ENCODE data around the gene CCDC91.

CCDC91 gene

DNA sequence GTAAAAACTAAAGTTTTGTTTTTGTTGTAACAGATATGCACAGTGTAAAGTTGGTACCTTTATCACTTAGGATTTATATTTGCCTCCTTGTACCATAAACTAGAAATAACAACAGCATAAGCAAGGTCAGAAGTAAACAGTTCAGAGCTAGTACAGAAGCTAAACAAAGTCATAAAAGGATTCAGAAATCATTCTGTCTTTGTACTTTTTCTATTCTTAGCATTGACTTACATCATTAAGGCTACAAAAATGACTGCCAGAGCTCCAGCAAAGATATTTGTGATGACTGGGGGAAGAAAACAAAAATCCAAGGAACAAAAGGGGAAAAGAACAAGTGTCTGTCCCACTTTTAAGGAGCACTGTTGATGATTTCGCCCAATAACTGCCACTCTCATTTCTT, 347.2 kb downstream of the CCDC91 start:
- no peak for DNase-seq (ENCODE audit: low spot score)

DNA sequence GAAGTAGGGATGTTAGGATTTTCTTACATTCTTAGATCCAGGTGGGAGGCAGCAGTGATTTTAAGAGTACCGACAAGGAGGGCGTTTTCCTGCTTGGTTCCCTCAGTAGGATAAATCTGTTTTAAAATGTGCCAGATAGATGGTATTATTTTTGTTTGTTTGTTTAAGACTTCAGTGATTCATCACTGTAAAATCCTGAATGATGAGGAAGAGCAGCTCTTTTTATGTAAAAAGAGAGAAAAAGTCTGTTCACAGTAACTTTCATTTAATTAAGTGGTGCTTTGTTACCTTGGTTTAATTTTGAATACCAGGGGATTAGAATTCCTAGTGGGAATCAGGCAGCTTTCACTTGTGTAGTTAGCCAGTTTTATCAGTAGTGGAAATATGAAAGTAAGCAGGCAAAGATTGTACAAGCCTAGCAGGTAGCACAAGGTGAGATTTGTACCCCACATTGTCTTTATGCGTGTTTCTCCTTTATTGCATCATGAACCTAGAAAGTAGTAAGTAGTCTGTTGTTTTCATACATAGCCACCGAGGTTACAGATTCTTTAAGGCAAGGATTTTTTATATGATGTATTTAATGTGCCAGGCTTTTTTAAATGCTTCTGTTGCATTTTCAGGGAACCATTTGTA, 349.6 kb downstream of the CCDC91 start:
- DNase-seq (ENCODE audit: low spot score): no peak

DNA sequence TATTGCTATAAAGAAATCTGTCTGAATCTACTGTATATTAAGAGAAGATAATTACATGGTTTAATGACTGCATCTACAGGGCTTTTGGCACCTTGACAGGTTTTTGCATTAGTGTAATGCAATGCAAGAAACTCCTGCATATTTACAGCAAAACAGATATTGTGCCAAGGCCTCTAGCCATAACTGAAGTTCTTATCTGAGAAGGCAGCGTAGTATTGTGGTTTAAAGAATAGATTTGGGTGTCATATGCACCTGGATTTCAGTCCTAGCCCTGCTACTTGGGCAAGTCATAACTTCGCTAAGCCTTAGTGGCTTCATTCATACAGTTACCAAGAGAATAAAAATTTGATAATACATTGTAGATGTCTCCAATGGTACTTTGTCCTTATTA, 350.1 kb downstream of the CCDC91 start:
- no peak for DNase-seq (ENCODE audit: low spot score)

DNA sequence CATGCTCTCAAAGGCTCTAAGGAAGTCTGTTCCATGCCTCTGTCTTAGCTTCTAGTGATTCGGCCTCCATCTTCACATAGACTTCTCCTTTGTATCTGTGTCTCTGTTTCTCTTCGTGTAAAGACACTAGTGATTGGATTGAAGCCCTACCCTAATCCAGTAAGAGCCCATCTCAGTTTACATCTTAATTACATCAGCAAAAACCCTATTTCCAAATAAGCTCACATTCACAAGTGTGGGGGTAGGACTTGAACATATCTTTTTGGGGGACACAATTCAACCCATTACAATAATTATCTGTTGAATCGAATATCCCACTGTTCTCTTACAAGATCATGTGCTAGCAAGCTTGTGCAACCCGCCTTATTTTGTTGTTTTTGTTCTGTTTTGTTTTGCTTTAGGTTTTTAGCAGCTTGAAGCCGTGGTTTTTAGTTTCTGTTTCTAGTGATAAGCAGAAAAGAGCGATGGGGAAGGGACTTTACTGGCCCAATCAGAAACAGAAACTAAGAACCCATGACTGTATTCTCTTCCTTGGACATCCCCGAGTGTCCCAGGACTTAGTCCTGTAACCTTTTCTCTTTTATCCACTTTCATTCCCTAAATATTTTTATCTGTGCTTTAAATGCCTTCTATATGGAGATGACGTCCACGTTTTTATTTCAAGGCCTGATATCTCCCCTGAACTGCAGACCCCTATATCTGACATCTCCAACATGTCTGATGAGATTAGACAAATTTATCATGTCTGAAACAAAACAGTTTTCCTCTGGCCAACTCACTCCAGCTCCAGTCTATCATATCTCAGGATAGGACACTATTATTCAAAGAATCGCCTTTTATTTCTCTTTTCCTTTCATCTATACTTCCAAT, 353.0 kb downstream of the CCDC91 start:
- DNase-seq (ENCODE audit: low spot score): no peak

DNA sequence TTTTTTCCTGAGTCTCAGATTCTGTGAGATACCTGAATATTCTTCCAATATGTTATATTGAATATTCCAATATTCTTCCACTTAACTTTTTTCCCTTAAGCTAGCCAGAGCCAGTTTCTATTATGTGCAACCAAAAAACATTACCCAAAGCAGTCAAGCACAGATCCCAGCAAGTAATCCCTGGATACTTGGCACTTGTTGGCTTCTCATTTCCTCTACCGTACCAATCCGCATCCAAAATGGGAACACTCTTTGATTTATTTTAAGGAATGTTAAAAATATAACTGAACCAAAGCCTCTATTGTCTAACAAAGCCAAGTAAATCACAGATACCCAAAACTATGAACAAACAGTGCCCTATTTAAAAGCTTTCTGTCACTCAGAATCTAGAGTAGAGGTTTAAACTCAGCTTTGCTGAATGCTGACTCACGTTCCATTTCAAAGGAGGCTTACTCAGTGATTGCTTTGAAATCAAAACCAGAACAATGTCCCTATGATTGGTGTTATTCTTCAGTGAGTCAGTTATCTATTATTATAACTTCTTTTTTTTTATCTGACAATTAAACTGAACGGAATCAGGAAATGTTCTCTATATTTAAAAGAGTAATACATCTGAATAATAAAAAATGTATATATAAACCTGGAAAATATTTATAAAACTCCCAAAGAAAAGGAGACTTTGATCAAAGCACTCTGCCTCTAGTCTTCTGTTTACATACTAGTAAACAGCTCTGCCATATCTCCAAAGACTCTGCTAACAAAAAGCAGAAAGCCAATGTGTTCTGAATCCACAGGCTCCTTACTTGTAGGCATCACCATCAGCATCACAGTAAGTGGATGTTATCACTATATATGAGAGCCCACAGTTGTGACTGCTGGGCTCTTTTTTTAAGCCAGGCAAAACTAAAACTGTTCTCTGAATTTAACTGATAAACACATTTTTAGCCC, 360.8 kb downstream of the CCDC91 start:
- DNase-seq (ENCODE audit: low spot score): no peak

DNA sequence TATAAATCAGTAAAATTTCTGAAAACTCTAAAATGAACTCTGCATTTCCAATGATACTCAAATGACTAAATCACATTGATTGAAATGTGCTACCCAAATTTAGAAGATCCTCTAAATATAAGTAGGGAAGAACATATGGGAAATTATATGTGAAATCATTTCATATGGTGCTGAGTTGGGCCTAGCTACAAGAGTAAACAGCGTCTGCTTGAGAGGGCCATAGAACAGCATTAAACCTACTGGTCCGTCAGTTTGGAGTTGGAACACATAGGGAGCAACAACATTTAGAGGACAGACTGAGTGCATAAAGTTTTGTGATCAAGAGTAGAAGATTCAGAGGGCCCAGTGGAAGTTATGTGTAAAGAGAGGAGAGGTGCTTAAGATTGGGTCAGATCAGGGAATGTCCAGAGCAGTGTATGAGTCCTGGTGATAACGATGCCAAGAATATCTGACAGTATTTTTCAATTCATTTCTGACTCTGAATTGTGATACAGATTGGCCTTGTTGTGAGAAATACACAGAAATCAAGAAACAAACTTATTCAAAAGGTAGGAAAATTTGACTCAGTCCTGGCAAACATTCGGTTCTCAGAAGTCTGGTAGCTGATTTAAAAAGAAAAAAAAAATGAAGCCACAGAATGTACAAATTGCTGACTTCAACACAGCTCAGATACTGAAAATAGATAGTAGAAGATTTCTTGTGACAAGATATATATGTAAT, 362.2 kb downstream of the CCDC91 start:
- no peak for DNase-seq (ENCODE audit: low spot score)

DNA sequence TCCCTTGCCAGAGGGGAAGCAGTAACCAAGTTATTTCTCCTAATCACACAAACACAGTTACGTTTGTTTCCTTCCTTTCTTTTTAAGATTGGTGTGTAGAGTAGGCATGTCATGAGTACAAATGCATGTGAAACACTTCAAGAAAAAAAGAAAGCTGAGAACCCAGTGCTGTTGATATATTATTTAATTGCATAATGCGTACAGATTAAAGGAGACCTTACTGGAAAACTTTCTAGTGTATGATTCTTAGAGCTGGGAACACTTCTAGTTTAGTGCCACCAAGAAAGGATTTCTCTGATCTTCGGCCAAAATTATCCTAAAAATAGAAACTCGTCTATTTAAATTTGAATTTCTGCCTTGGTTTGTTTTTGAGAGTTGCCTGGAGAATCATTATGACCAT, 365.5 kb downstream of the CCDC91 start:
- no peak for DNase-seq (ENCODE audit: low spot score)

DNA sequence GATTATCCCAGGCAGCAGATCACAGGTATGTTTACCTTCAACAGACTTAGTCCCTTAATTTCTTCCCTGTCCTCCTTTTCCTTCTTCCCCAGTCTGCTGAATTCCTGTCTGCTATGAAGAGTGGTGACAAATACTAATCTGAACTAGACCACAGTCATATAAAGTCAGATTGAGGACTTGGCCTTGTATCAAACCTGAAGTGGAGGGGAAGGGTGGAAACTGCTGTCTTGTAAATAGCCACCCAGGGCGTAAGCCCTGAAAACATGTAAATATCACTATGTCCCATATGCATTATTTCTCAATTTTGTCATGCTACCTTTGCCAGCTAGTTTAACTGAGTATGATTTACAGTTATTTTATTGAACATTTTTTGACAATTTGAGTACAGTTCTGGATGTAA, 368.0 kb downstream of the CCDC91 start:
- no peak for DNase-seq (ENCODE audit: low spot score)

DNA sequence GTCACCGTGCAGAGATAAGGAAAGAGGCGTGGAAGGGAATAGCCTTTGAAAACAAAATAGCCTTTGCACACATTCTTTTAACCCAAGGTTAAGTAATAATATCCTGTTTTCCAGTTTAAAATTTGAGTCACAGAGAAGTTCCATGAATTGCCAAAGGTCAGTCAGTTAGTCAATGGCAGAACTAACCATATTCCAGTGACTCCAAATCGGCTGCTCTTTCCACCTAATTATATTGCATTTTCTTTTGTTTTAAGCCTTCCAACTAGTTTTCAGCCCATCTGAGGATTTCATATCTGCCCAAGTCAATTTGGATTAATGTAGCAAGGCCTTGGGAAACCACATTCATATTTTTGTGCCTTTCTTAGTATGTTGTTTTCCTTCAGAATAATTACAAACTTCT, 373.0 kb downstream of the CCDC91 start:
- no peak for DNase-seq (ENCODE audit: low spot score)

DNA sequence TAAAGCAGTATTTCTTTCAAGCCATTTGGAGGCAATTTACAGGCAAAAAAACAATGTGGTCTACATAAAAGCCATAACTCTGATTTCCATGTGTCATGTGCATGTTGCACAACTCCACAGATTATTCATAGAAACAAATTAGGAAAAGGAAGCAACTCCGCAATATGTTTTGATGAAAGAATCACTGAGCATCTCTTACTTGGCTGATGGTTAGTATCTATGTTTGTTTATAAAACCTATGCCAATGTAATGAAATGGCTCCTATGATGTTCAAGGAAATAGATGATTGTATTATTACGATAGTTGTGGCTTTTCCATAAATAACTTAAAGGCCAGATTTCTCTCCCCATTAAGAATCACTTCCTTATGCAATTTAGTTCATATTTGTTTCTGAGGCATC, 373.7 kb downstream of the CCDC91 start:
- no peak for DNase-seq (ENCODE audit: low spot score)

DNA sequence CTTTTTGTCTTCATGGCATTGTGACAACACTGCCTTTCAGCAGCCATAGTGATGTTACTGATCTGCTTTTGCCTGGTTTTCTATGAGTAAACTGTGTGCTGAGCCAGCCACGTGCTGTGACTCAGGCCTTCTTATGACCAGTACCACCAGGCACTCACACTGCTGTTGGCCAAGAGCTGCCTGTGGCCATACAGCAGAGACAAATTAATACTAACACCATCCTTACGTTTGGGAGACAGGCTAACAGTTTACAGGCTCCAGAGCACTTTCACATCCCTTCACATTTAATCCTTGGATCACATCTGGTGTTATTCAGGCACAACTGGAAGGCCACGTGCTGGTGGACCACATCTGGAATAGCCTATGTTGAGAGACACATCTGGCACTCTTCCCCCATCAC, 377.9 kb downstream of the CCDC91 start:
- DNase-seq (ENCODE audit: low spot score): no peak

DNA sequence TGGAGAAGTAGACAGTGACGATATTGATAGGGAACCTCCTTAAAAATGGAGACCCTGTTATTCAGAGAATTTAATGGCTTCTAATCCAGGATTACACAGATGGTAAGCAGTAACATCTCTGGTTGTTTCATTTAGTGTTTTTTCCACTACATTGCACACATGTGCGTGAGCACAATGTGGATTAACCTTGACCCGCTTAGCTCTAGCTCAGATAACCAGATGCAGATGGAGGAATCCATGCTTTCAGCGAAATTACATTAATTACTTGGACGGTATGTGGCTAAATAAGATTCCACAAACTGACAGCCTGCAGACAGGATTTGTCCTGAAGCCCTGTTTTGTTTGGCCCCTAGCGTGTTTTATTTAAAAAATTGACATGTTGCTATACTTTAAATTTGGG, 378.4 kb downstream of the CCDC91 start:
- DNase-seq (ENCODE audit: low spot score): no peak

DNA sequence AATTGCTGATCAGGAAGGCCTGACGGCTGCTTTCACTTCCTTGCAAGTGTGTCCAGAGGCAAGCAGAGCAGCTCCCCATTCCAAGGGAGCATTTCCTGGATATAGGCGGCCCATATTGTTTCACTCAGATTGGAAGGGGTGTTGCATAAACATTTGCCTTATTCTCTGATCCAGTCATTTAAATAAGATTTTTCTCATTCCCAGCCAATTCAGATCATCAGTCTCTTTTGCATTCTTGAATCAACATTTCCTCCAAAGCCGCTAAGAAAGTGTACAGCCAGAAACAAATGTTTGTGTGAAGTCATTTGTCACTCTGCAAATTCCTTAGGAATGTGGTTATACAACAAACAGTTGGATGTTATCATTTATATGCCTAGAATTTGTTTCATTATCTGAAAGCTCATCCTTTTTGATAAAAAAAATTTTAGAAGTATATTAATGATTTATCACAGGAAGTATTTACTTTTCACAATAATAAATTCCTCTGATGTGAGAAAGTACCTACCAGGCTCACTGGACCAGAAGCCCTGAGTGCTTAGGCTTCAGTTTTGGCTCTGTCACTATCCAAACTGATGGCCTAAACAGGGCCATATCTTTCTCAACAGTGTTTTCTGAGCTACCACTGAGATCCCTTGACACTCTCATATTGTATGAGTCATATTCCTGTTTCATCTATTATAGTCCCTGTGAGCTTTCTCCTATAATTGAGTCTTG, 379.6 kb downstream of the CCDC91 start:
- DNase-seq (ENCODE audit: low spot score): no peak

DNA sequence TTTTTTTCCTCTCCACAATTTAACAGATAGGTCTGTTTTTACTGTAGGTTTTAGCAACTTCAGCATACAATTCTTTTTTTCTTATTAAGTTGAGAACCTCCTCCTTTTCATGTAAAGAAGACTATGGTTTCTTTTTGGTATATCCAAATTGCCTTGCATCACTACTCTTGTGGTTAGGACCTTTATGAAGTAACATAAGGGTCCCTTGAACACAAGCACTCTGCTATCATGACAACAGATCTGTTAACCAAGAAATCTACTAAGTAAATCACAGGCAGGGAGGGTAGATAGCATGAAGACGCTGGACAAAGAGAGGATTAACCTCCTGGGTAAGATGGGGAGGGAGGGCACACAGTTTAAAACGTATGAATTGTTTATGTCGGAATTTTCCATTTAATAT, 380.6 kb downstream of the CCDC91 start:
- no peak for DNase-seq (ENCODE audit: low spot score)

DNA sequence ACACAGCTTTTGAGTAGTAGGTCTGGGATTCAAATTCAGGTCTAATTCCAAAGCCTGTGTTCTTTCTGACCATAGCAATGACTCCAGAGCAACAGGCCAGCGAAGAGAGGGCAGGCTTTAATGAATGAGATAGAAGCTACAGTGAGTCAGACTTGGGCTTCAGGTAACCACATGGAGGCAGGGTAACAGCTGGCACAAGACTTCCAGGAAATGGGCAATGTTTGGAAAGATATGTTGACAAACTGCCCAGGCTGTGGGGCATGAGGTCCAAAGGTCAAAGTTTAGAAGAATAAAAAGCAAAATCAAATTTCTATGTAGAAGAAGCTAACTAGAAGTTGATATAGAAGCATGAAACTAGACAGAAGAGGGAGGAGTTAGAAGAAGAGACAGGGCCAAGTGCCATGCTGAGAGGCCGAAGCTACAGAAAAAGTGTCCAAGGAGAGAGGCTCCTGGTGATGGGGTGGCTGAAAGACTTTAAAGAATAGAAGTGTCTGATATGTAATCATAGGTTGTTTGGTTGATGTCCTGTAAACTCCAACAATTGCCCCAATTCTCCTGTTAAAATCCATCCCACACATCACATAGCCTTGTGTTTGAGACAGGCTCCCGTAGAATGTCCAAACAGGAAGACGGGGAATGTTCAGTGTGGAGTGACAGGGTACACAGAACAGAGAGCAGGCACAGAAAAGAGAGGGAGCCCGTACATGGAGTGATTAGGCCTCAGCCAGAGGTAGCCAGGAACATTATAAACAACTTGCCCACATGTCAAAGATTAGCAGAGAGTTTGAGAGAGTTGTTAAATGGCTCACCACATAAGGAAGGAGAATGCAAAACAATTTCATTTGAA, 384.7 kb downstream of the CCDC91 start:
- DNase-seq (ENCODE audit: low spot score): no peak

DNA sequence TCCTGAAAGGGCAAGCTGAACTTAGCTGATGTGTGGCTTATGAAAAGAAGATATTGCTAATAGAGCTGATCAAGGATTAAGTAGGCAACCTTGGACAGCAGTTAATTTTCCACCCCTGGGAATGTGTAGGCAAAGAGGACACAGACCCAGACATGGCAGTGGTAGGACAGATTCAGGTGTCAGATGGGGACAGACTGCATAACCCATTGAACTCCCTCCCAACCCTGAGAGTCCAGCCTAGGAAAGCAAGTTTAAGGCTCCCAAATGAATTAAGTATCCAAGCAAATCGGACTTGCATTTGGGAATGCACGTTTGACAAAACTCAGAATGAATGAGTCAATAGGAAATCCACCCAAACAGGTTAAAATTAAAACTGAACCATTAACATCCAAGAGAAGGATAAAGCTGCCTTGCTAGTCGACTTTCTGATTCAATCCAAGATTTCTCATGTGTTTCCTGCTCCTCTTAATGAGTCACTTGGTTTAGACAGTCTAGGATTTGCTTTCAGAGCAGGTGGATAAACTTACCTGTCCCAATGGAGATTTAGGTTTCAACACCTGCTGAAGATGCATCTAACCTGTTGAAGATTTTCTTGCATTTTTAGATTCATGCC, 385.4 kb downstream of the CCDC91 start:
- no peak for DNase-seq (ENCODE audit: low spot score)

DNA sequence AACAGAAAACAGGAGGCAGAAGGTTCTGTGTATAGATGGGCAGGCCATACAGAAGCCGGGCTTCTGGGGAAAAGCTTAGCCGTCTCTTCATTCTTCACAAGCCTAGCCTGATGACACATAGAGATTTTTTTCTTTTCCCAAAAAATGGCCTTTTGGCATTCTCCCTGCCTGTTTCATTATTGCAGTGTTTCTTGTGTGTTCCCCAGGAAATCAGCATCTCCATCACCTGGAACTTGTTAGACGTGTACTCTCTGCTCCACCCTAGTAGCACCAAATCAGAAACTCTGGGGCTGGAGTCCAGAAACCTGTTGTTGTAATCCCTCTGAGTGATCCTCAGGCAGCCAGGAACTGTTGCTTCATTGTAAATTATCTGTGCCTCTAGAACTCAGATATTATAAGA, 388.1 kb downstream of the CCDC91 start:
- no peak for DNase-seq (ENCODE audit: low spot score)

DNA sequence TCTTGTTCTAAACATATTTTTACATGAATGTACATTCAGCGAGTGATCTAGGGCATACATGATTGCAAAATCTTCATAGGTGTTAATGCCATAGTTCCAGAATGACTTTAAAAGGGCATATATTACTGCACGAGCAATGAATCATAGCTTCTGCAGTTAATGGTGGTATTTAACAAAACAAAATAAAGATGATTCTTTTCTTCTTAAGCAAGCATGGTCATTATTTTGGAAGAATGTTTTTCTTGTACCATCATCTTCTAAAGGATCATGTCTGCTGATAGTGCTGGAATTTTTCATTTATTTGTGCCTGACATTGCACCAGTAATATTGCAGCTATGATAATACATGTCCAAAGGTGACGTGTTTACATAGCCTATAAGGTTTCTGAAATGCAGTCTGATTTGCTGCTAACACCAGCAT, 388.6 kb downstream of the CCDC91 start:
- DNase-seq (ENCODE audit: low spot score): no peak

DNA sequence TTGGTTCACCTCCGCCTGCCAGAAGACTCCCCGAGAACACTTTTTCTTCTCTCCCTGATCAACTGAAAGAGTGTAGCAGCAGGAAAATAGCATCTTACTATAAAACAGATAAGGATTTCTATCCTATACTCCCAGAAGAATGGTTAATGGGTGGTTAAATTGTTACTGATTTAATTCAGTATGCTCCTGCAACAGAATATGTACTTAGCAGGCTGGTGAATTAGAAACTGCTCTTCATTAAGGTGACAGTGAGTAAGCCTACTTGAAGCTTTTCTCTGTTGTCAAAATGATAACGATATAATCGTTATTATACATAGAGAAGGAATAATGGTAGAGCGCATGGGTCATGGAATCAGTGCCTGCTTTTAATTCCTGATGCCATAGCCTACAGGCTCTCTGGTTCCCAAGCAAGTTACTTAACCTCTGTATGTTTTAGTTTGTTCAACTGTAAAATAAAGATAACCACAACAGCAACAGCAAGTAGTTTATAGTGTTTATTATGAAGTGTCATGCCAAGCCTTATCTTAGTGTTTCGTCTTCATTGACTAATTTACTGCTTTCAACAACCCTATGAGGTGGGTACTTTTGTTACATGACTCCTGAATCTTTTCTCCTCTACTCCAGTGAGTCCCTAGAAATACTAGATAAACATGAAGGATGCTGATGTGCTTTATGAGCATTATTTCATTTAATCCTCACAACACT, 392.6 kb downstream of the CCDC91 start:
- DNase-seq (ENCODE audit: low spot score): no peak

Data from hematopoietic multipotent progenitor cell treated with erythropoietin and hydrocortisone succinate and interleukin-3 and kit ligand, for 15 days (in vitro differentiated cells).